HEK293 (cell line): Measurements from ENCODE around the gene IL17B.

Experiments used
- CTCF ChIP-seq: fragments of 450-650 bp; formaldehyde crosslinking; IDR thresholded peaks from 2 replicates; pipeline ENCODE4 v1.5.1; 2016; ENCODE audit warnings: missing biosample characterization, missing genetic modification characterization
- KLF16 ChIP-seq: fragments of 450-650 bp; formaldehyde crosslinking; IDR thresholded peaks from 2 replicates; pipeline ENCODE4 v1.5.1; 2017; ENCODE audit warnings: missing biosample characterization, missing genetic modification characterization
- KLF9 ChIP-seq: fragments of 450-650 bp; formaldehyde crosslinking; IDR thresholded peaks from 2 replicates; pipeline ENCODE4 v1.5.1; 2016; ENCODE audit warnings: missing biosample characterization, missing genetic modification characterization, low read depth
- ZBTB20 ChIP-seq: fragments of 450-650 bp; formaldehyde crosslinking; IDR thresholded peaks from 2 replicates; pipeline ENCODE4 v1.5.1; 2016; ENCODE audit warnings: missing biosample characterization, missing genetic modification characterization
- ZBTB44 ChIP-seq: fragments of 450-650 bp; IDR thresholded peaks from 2 replicates; pipeline ENCODE4 v1.5.1; 2018; ENCODE audit warnings: missing biosample characterization, mild to moderate bottlenecking, missing genetic modification characterization
- ZNF121 ChIP-seq: fragments of 450-650 bp; formaldehyde crosslinking; IDR thresholded peaks from 2 replicates; pipeline ENCODE4 v1.5.1; 2016; ENCODE audit warnings: missing biosample characterization, missing genetic modification characterization
- ZNF138 ChIP-seq: fragments of 450-650 bp; formaldehyde crosslinking; IDR thresholded peaks from 2 replicates; pipeline ENCODE4 v1.5.1; 2016; ENCODE audit warnings: missing biosample characterization, missing genetic modification characterization, borderline replicate concordance
- ZNF274 ChIP-seq, 2 experiments: fragments of 200-500 bp in 1 of 2; fragments of 450-650 bp in 1 of 2; sonication (Bioruptor generic) in 1 of 2; formaldehyde crosslinking in 1 of 2; IDR thresholded peaks; 2 replicates each; pipeline versions ENCODE4 v1.5.1 to v1.6.1; 2014 to 2016; ENCODE audit warnings: borderline replicate concordance in 1 of 2, inconsistent platforms in 1 of 2, low read length in 1 of 2, missing biosample characterization in 1 of 2, missing genetic modification characterization in 1 of 2
- ZNF280C ChIP-seq: fragments of 450-650 bp; formaldehyde crosslinking; IDR thresholded peaks from 2 replicates; pipeline ENCODE4 v1.5.1; 2016; ENCODE audit warnings: missing biosample characterization, missing genetic modification characterization
- ZNF354C ChIP-seq: fragments of 450-650 bp; formaldehyde crosslinking; IDR thresholded peaks from 2 replicates; pipeline ENCODE4 v1.5.1; 2016; ENCODE audit warnings: missing biosample characterization, missing genetic modification characterization, low read depth, borderline replicate concordance
- ZNF558 ChIP-seq: fragments of 450-650 bp; formaldehyde crosslinking; IDR thresholded peaks from 2 replicates; pipeline ENCODE4 v1.5.1; 2016; ENCODE audit warnings: missing biosample characterization, missing genetic modification characterization
- ZNF792 ChIP-seq: fragments of 450-650 bp; formaldehyde crosslinking; IDR thresholded peaks from 2 replicates; pipeline ENCODE4 v1.5.1; 2016; ENCODE audit warnings: missing biosample characterization, missing genetic modification characterization
- ZSCAN23 ChIP-seq: fragments of 450-650 bp; formaldehyde crosslinking; IDR thresholded peaks from 2 replicates; pipeline ENCODE4 v1.5.1; 2016; ENCODE audit warnings: missing biosample characterization, missing genetic modification characterization
- TF ChIP-seq, protein P1 (sequence below): fragments of 450-650 bp; formaldehyde crosslinking; IDR thresholded peaks from 2 replicates; pipeline ENCODE4 v1.5.1; 2016; ENCODE audit warnings: missing biosample characterization, missing genetic modification characterization

DNA sequence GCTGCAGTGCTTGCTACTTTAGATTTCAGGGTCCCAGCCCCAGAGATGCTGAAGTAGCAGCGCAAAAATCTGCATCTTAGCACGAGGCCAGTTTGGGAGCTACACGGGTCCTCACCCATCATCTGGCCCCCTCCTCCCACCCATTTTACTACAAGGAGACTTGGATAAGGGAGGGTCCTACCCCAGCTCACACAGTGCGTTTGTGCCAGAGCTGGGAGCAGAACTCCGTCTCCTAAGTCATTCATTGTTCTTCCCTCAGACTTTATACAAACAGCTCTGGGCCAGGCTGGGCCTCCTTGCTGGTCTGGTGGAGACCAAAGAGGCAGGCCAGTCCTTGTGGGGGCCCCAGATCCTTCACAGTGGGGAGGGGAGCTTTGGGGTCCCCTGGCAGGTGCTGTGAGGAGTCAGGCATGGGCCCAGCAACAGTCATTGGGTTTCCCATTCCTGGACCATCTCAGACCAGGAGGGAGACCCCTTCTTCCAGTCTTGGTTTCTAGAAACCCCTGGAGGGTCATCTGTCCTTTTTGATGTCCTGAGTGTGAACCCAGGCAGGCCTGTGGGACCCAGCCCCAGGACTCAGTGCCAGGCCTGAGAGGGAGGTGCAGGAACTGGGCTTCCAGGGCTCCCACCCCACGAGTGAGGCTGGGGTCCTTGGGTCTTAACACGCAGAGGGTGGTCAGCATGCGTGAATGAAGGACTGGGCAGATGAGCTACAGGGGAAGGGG is 2.3 kb upstream of the IL17B start:
- TF ChIP-seq ZNF138 (tag by site-specific recombination) (no peak), ZSCAN23 (tag by site-specific recombination) (no peak), CTCF (no peak), ZNF274 (IDR thresholded peaks at IDR 0.05; ENCODE audit: low read length) (no peak), ZNF274 (tag by site-specific recombination; IDR thresholded peaks at IDR 0.05; ENCODE audit: borderline replicate concordance) (no peak), ZNF121 (tag by site-specific recombination) (no peak), ZBTB20 (no peak), ZNF354C (no peak), KLF9 (no peak), ZNF280C (tag by site-specific recombination) (no peak), ZBTB44 (tag by site-specific recombination) (no peak), ZNF558 (tag by site-specific recombination) (no peak), KLF16 (tag by site-specific recombination) (no peak), ZNF792 (tag by site-specific recombination) (no peak)
- TF ChIP-seq, protein P1, sequence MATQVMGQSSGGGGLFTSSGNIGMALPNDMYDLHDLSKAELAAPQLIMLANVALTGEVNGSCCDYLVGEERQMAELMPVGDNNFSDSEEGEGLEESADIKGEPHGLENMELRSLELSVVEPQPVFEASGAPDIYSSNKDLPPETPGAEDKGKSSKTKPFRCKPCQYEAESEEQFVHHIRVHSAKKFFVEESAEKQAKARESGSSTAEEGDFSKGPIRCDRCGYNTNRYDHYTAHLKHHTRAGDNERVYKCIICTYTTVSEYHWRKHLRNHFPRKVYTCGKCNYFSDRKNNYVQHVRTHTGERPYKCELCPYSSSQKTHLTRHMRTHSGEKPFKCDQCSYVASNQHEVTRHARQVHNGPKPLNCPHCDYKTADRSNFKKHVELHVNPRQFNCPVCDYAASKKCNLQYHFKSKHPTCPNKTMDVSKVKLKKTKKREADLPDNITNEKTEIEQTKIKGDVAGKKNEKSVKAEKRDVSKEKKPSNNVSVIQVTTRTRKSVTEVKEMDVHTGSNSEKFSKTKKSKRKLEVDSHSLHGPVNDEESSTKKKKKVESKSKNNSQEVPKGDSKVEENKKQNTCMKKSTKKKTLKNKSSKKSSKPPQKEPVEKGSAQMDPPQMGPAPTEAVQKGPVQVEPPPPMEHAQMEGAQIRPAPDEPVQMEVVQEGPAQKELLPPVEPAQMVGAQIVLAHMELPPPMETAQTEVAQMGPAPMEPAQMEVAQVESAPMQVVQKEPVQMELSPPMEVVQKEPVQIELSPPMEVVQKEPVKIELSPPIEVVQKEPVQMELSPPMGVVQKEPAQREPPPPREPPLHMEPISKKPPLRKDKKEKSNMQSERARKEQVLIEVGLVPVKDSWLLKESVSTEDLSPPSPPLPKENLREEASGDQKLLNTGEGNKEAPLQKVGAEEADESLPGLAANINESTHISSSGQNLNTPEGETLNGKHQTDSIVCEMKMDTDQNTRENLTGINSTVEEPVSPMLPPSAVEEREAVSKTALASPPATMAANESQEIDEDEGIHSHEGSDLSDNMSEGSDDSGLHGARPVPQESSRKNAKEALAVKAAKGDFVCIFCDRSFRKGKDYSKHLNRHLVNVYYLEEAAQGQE (tag by site-specific recombination) = no peak
